Thoracic aorta (tissue), 2 donors: Measurements from ENCODE around the gene NCL. TPM values are rescaled to one million over a fixed set of nuclear protein-coding genes. Genes with fewer than 3 reads are reported as not detected.

Source experiments
- ATAC-seq: fragments of 150-250 bp; one replicate; pipeline ENCODE4 v1.8.0; 2017; ENCODE audit warnings: low read depth; ENCODE audit not compliant: insufficient number of reproducible peaks, low FRiP score
- DNase-seq: peaks from one replicate; pipeline ENCODE4 v3.0.0-alpha.2; 2020; ENCODE audit warnings: low spot score
- H3K27ac ChIP-seq, 2 donors: fragments of 200-600 bp; sonication (generic); 1 replicate in 1 of 2; 2 replicates in 1 of 2; pipeline ENCODE4 v1.5.1; 2016; ENCODE audit warnings: mild to moderate bottlenecking in 2 of 2, moderate library complexity in 2 of 2
- H3K27me3 ChIP-seq: fragments of 200-600 bp; sonication (generic); replicated peaks from 2 replicates; pipeline ENCODE4 v1.6.0; 2016; ENCODE audit warnings: mild to moderate bottlenecking; ENCODE audit not compliant: insufficient read depth
- H3K36me3 ChIP-seq: fragments of 200-600 bp; sonication (generic); one replicate; pipeline ENCODE4 v1.5.1; 2016
- H3K4me1 ChIP-seq, 2 donors: fragments of 200-600 bp; sonication (generic); 1 replicate in 1 of 2; 2 replicates in 1 of 2; pipeline versions ENCODE4 v1.5.1 to v1.6.0; 2016; ENCODE audit warnings: low read depth in 2 of 2, mild to moderate bottlenecking in 1 of 2; ENCODE audit not compliant: control insufficient read depth in 1 of 2
- H3K4me3 ChIP-seq: fragments of 200-600 bp; sonication (generic); 2 replicates; pipeline ENCODE4 v1.5.1; 2016; ENCODE audit warnings: mild to moderate bottlenecking
- H3K9me3 ChIP-seq: fragments of 200-600 bp; sonication (generic); 2 replicates; pipeline ENCODE4 v1.5.1; 2016
- total RNA-seq, 2 donors: library from RNA; depleted of rRNA; stranded (reverse); fragments of >200 nt; gene quantifications; one replicate each; pipeline versions ENCODE4 v1.1.0 to v1.2.3, GENCODE V29; 2016
- TF ChIP-seq, protein P1 (sequence below): fragments of 200-600 bp; sonication (generic); IDR thresholded peaks from one replicate; pipeline ENCODE4 v1.5.1; 2019; ENCODE audit warnings: antibody characterized with exemption

NCL gene
- total RNA-seq, 2 donors from 2014 or later = 80.4 to 210 TPM

DNA sequence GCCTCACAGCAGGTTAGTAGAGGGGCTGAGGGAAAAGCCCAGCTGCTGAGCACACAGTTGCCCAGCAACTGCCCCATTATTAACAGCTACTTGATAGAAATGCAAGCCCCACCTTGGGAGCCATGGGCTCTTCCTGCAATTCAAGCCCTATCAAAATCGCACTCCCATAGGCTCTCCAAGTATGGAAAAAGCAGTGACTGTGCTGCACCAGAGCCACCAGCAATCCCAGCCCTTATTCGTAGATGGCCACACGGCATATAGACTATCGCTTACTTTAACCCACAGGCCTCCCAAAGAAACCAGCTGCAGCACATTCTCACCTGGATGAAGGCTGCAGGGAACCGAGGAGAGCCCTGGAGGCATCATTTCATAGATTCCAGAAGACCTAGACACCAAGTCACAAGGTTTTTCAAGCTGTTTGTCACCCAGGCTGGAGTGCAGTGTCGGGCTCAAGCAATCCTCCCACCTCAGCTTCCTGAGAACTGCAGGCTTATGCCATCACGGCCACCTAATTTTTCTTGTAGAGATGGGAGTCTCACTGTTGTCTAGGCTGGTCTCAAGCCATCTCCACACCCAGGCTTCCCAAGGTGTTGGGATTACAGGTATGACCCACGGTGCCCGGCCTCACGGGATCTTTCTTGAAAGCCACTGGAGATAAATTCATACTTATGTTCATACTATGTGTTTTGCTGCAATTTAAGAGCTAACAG, 11.3 kb downstream of the NCL start:
- TF ChIP-seq, protein P1, sequence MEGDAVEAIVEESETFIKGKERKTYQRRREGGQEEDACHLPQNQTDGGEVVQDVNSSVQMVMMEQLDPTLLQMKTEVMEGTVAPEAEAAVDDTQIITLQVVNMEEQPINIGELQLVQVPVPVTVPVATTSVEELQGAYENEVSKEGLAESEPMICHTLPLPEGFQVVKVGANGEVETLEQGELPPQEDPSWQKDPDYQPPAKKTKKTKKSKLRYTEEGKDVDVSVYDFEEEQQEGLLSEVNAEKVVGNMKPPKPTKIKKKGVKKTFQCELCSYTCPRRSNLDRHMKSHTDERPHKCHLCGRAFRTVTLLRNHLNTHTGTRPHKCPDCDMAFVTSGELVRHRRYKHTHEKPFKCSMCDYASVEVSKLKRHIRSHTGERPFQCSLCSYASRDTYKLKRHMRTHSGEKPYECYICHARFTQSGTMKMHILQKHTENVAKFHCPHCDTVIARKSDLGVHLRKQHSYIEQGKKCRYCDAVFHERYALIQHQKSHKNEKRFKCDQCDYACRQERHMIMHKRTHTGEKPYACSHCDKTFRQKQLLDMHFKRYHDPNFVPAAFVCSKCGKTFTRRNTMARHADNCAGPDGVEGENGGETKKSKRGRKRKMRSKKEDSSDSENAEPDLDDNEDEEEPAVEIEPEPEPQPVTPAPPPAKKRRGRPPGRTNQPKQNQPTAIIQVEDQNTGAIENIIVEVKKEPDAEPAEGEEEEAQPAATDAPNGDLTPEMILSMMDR = no peak
- Histone ChIP-seq H3K4me3 (no peak overlapping the region), H3K27ac (peak overlapping the region in 1 of 2 donors; percentile 8), H3K4me1 (no peaks in the 10 kb centered on the region), H3K27me3 (no peaks in the 10 kb centered on the region), H3K9me3 (no peaks in the 10 kb centered on the region), H3K36me3 (peaks cover 40% of the 10 kb centered on the region)
- ATAC-seq = no peak
- no peak for DNase-seq

DNA sequence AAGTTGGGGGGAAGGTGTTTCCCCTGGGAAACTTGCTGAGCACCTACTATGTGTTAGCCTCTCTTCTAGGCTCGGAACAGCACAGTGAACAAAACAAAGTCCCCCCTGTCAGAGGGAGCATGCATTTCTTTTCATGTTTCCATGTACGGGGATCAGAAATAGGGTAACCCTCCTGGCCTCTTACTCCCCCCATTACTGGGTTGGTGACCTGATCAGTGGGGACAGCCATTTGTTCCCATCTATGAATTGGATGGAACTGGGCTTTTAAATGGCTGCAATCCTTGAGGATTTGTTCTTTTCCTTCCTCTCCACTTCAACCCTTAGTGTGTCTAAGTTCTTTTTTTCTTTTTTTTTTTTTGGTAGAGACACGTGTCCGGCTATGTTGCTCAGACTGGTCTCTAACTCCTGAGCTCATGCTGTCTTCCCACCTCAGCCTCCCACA, 13.7 kb downstream of the NCL start:
- TF ChIP-seq, protein P1 = no peak
- H3K27me3 ChIP-seq = no peaks in the 10 kb centered on the region
- peaks cover 17% of the 10 kb centered on the region for H3K36me3 ChIP-seq
- H3K27ac ChIP-seq = no peak overlapping the region
- H3K9me3 ChIP-seq = no peaks in the 10 kb centered on the region
- ATAC-seq (no peak), DNase-seq (no peak)
- no peaks in the 10 kb centered on the region for H3K4me1 ChIP-seq
- H3K4me3 ChIP-seq = no peak overlapping the region

DNA sequence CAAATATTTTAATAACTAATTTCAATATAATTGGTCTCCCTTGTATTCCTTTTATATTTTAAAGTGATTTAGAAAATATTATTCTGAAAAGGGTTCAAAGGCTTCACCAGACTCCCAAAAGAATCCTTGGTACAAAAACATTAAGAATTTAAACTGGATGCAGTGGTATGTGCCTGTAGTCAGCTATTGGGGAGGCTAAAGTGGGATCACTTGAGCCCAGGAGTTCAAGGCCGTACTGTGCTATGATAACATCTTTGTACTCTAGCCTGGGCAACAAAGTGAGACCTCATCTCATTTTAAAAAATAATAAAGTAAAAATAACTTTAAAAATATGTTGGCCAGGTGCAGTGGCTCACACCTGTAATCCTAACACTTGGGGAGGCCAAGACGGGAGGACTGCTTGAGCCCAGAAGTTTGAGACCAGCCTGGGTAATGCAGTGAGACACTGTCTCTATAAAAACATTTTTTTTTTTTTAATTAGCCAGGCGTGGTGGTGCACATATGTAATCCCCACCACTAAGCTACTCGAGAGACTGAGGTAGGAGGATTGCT, 14.7 kb downstream of the NCL start:
- H3K27me3 ChIP-seq = no peaks in the 10 kb centered on the region

DNA sequence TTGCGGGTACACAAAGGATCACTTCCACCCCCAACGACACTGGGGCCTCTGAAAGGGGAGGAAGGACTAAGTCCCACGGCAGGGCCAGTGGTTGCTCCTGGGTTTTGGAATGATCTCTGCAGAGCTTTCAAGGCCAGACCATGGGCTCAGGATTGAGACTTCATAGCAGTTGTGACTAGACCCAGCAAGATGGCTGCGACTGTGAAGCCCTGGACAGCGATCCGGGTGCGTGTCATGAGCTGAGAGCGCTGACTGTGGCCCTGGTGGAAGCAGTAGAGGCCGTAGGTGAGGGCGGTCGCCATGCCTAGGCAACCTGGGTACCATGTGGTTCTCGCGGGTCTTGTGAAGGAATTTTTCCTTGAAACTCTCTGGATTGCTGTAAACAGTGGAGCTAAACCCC, 27.3 kb downstream of the NCL start:
- Histone ChIP-seq H3K36me3 (no peaks in the 10 kb centered on the region), H3K9me3 (peaks cover 3% of the 10 kb centered on the region), H3K27ac (no peak overlapping the region), H3K27me3 (no peaks in the 10 kb centered on the region), H3K4me3 (no peak overlapping the region), H3K4me1 (no peaks in the 10 kb centered on the region)
- DNase-seq (no peak), ATAC-seq (no peak)
- TF ChIP-seq, protein P1 = no peak

More for the DNA sequence above, 14.7 kb downstream of the NCL start:
- DNase-seq (no peak), ATAC-seq (no peak)
- no peaks in the 10 kb centered on the region for H3K9me3 ChIP-seq
- TF ChIP-seq, protein P1 = no peak
- H3K27ac ChIP-seq = no peak overlapping the region
- no peaks in the 10 kb centered on the region for H3K4me1 ChIP-seq
- H3K4me3 ChIP-seq = no peak overlapping the region
- H3K36me3 ChIP-seq = peaks cover 9% of the 10 kb centered on the region

DNA sequence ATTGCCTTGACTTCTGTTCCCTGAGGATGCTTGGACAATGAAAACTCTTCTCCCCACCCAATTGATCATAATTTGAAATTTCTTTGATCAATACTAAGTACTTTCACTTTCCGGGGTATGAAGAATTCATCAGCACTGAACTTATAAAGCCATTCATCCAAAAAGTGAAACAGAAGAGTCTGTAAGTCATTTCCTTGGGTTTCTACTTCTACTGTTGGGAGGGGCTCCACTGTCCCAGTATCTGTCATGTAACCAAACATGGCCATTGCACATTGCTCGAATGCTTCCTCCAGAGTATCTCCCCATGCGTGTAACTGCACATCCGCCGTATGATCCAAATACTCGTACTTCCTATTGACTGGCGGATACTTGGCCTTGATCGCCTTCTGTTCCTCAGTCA, 30.3 kb downstream of the NCL start:
- Histone ChIP-seq H3K9me3 (peaks cover 6% of the 10 kb centered on the region), H3K4me3 (no peak overlapping the region), H3K27me3 (no peaks in the 10 kb centered on the region), H3K27ac (no peak overlapping the region), H3K4me1 (no peaks in the 10 kb centered on the region), H3K36me3 (no peaks in the 10 kb centered on the region)
- ATAC-seq (no peak), DNase-seq (no peak)
- TF ChIP-seq, protein P1 = no peak
